HG02973 (cell line): ENCODE data around the gene MTR.
"Not testable (repeated sequence)": the region's sequence is repeated elsewhere in the genome, so short reads cannot be mapped to it uniquely, and the experiment has no call there.

Experiments used
- ATAC-seq: cut with Tn5 transposase; IDR thresholded peaks from one replicate; pipeline ENCODE4 v1.9.1; 2021; ENCODE audit warnings: moderate library complexity; ENCODE audit not compliant: unreplicated experiment

The MTR gene

GRCh38 chr1:236830116-236830515 is 35.0 kb downstream of the MTR start:
- ATAC-seq, result no peak

- no peak for ATAC-seq
Observed at GRCh38 chr1:236830560-236830959, 35.5 kb downstream of the MTR start.

GRCh38 chr1:236833575-236833974 is 38.5 kb downstream of the MTR start:
- no peak for ATAC-seq

DNA sequence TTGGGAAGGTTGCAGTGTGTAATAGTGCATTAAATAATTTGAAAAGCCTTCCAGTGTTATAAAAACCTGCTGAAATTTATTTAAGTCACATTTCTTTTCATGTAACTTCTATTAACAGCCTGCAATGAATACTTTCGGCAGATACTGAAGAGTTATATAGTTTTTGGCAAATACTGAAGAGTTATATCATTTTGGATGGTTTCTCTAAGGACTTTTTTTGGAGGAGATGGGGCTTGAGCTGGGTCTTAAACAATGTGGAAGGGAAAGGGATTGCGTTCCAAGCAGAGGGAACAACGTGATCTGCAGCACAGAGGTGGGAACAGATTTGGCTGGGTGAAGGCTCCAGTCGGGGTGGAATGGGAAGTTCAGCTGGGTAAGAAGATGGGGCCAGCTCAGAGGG is 39.8 kb downstream of the MTR start:
- no peak for ATAC-seq

- ATAC-seq, result no peak
Observed at GRCh38 chr1:236835491-236835890, 40.4 kb downstream of the MTR start.

GRCh38 chr1:236836157-236836556 is 41.1 kb downstream of the MTR start:
- no peak for ATAC-seq

- no peak for ATAC-seq
Observed at GRCh38 chr1:236837115-236837514, 42.0 kb downstream of the MTR start.

GRCh38 chr1:236837897-236838296 is 42.8 kb downstream of the MTR start:
- ATAC-seq, result no peak

DNA sequence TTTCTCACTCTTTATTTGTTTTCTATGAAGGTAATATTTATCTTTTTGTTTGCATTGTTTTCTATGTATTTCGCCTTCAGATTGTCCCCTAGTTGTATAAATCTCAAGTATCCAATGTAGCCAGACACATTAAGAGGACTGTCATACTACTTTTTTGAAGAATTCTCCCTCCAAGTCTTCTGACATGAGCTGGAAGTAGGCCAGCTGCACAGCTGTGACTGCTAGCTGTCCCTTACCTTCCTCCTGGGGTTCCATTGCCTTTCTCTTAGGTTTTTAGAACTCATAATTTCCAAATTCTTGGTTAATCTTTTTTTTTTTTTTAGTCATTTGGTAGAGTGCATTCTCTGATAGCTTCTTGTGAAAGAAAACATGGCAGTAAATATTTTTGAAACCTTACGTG is 46.2 kb downstream of the MTR start:
- ATAC-seq, result no peak

DNA sequence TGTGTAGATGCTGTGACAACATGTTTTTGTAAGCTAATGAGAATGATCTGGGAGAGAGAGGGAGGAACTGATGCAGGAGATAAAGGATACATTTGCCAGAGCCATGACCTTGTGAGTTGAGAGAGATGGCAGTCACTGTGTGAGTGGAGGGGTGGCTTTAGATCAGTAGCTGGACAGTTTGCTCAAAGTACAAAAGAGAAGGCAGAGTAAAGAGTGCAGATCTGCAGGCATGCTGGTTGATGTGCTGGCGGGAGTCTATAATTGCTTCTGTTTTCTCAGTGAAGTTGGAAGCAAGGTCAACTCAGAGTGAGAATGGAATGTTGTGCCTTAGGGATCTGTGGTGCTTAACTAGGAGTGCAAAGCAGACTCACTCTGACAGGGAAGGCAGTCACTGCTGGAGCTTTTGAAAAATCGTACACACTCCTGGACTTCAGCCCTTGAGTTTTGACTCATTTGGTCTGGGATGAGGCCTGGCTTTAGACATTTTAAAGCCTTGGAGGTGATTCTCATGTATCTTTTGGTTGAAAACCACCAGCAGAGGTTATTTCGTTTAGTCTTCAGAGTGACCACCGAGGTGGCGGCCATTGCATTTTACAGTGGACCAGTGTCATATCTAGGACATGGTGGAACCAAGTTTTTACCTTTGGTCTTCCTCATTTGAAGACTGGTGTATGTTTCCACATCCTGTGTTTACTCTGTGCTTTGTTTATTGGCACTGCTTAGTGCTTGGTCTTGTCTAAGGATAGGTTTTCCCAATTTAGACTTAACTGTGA is 49.6 kb downstream of the MTR start:
- no peak for ATAC-seq

- ATAC-seq, result no peak
Observed at GRCh38 chr1:236845830-236846229, 50.7 kb downstream of the MTR start.

GRCh38 chr1:236848274-236848923 is 53.3 kb downstream of the MTR start:
- ATAC-seq, result no peak

DNA sequence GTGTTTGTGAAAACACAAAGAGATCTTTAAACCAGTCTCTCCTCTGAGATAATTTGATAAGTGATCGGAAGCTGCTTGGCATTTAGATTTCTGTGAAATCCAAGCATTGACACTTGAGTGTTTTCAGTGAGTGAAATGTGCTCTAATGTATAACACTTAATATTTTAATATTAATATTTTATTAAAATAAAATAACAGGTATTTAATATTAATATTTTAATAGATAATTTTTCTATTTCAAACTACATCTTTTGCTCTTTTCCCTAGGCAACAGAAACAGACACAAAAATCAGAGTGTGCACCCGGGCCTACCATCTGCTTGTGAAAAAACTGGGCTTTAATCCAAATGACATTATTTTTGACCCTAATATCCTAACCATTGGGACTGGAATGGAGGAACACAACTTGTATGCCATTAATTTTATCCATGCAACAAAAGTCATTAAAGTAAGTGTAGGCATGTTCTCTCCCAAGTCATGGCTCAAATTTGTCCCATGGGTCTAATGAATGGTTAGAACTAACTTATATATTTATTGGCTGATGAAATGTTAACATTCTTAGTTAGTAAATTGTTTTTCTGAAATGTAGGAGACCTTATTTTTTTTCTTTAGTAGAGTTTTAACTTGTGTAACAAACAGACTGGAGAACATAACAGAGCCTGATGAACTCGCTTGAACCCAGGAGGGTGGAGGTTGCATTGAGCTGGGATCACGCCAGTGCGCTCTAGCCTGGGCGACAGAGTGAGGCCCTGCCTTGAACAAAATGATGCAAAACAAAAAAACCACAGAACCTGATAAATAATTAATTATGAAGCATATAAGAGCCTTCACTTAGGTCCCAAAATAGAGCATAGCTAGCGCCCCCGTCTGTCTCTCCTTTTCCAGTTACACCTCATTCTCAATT is 55.2 kb downstream of the MTR start:
- no peak for ATAC-seq

- no peak for ATAC-seq
Observed at GRCh38 chr1:236851871-236852270, 56.8 kb downstream of the MTR start.

DNA sequence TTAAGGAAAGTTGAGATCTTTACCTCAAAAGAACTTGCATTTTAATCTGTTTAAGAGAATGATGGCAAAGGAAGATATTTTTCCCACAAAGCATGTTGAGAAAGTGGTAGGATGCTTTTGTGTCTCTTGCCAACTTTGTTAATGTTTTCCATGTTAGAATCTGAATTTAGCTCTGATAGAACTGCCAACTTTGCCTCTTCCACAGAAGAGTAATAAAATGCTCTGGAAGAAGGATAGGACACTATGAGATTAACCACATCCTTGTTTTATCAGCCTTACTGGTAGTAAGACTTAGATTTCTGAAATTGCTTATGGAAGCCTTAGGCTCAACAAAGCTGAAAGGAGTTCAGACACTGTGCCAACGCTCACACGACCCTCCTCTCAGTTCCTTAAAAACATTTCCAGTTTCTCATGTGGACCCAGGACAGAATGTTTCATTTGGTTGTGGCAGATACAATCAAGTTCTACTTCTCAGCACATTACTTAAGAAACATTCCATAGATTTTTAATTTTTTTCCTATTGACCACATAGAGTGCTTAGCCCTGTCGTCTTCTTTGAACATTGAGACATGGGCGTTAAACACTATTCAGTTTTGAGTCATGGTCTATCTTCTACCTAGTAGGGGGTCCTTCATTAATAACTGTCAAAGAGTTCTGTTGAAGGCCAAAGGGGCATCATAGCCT is 59.0 kb downstream of the MTR start:
- ATAC-seq, result no peak

DNA sequence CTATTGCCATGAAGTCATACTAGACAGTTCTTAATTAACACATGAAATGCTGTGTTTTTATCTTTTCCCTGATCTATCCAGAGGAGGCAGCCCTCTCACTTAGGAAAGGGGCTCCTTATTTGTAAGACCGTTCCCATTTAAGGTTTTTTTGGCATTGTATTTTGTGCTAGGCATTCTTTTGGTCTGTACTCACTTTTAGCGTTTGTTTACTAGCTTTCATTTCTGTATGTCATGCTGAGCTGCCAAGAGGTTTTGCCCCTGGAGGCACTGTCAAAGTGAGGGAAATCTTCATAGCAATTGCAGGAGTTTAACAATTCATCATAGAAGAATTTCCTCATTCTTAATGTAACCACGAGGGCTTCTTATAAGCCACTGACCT is 59.5 kb downstream of the MTR start:
- no peak for ATAC-seq

DNA sequence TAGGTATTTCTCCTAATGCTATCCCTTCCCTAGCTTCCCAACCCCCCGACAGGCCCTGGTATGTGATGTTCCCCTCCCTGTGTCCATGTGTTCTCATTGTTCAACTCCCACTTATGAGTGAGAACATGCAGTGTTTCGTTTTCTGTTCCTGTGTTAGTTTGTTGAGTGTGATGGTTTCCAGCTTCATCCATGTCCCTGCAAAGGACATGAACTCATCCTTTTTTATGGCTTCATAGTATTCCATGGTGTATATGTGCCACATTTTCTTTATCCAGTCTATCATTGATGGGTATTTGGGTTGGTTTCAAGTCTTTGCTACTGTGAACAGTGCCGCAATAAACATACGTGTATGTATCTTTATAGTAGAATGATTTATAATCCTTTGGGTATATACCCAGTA is 61.6 kb downstream of the MTR start:
- not testable (repeated sequence) for ATAC-seq

- ATAC-seq, result no peak
Observed at GRCh38 chr1:236858165-236858564, 63.1 kb downstream of the MTR start.

DNA sequence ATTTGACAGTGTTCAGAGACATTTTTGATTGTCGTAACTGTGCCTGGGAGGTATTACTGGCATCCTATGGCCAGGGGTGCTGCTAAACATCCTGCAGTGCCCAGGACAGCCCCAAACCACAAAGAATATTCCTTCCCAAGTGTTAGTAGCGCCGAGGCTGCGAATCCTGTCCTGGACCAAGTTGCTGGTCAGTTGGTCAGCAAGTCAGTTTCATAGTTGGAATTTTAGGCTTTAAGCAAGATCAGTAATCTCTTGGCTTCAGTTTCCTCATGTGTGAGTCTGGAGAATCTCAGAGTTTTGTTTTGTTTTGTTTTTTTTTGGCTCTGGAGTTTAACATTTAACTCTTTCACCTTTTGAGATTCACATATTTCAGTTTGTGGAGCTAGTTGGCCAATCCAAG is 65.0 kb downstream of the MTR start:
- ATAC-seq, result no peak

DNA sequence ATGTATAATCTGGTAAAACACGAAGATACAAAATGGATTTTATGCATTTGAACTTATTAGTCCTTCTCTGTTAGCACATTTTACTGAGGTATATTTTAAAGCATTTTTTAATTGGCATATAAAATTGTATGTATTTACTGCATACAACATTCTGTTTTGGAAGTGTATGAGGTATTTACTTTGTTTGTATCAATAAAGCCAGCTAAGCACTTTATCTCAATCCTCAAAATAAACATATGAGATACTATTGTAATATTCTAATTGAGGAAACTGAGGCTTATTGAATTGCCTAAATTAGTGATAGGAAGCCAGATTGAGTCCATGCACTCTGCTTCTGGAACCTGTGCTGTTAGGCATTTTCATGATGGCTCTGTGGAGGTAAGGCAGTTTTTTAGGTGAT is 65.6 kb downstream of the MTR start:
- ATAC-seq, result no peak

DNA sequence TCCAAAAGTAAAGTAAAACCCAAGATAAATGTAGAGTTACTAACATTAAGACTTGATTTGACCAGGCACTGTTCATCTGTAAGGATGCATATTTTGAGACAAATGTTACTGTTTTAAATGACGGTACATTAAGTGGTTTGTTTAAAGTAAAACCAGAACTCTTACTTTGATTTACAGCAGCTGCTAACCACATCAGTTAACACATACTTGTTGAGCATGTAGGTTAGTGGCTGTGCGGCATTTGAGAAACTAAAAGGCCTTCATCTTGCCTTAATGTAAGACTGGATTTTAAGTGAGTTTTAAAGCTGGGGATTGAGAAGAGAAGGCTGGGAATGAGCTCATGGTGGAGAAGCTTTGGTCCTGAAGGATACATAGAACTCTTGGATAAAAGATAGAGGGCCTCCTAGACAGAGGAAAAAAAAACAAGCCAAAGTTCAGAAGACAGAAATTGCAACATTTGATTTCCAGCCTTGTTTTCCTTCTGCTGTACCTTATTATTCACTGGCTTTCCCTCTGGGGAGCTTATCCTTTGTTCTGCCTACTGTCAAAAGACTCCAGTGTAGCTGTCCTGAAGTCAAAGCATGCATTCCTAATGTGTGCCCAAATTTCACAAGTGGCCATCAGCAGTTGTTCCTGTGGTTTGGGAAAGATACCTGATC is 66.6 kb downstream of the MTR start:
- ATAC-seq, result no peak
